GM21526 (cell line): ENCODE data around the gene CHST2.

Source experiments
- ATAC-seq: cut with Tn5 transposase; IDR thresholded peaks from one replicate; pipeline ENCODE4 v1.9.1; 2021; ENCODE audit warnings: moderate library complexity; ENCODE audit not compliant: unreplicated experiment, low FRiP score

Gene CHST2

GRCh38 chr3:143128227-143128955 is 8.8 kb downstream of the CHST2 start:
- ATAC-seq: no peak

GRCh38 chr3:143132246-143132980 is 12.8 kb downstream of the CHST2 start:
- no peak for ATAC-seq

- ATAC-seq: no peak
These were observed 14.9 kb downstream of the CHST2 start for GRCh38 chr3:143134471-143134870.

- ATAC-seq: no peak
These were observed 15.6 kb downstream of the CHST2 start for GRCh38 chr3:143135150-143135549.

GRCh38 chr3:143137435-143138036 is 18.0 kb downstream of the CHST2 start:
- ATAC-seq: no peak

GRCh38 chr3:143138953-143139352 is 19.4 kb downstream of the CHST2 start:
- no peak for ATAC-seq

- no peak for ATAC-seq
These were observed 20.2 kb downstream of the CHST2 start for GRCh38 chr3:143139762-143140161.

GRCh38 chr3:143140550-143140949 is 21.0 kb downstream of the CHST2 start:
- no peak for ATAC-seq

GRCh38 chr3:143142354-143142753 is 22.8 kb downstream of the CHST2 start:
- ATAC-seq: no peak

- ATAC-seq: no peak
These were observed 26.3 kb downstream of the CHST2 start for GRCh38 chr3:143145906-143146305.

GRCh38 chr3:143146486-143147274 is 27.1 kb downstream of the CHST2 start:
- ATAC-seq: no peak

GRCh38 chr3:143147707-143148106 is 28.1 kb downstream of the CHST2 start:
- ATAC-seq: no peak

GRCh38 chr3:143150071-143150470 is 30.5 kb downstream of the CHST2 start:
- no peak for ATAC-seq

GRCh38 chr3:143151004-143151731 is 31.6 kb downstream of the CHST2 start:
- ATAC-seq: no peak

- ATAC-seq: no peak
These were observed 32.5 kb downstream of the CHST2 start for GRCh38 chr3:143152043-143152442.

GRCh38 chr3:143155756-143156155 is 36.2 kb downstream of the CHST2 start:
- no peak for ATAC-seq

- peak; percentile 65 for ATAC-seq
These were observed 38.7 kb downstream of the CHST2 start for GRCh38 chr3:143158014-143158988.

- ATAC-seq: no peak
These were observed 40.9 kb downstream of the CHST2 start for GRCh38 chr3:143160437-143160836.

GRCh38 chr3:143163562-143164100 is 44.1 kb downstream of the CHST2 start:
- no peak for ATAC-seq
